ENCODE measurements around the gene AUTS2. TPM values are rescaled to one million over a fixed set of nuclear protein-coding genes. Genes with fewer than 3 reads are reported as not detected.

Gene AUTS2
- total RNA-seq, 6 donors from 2014 or later: 38.9 to 151 (median 55.8) TPM

DNA sequence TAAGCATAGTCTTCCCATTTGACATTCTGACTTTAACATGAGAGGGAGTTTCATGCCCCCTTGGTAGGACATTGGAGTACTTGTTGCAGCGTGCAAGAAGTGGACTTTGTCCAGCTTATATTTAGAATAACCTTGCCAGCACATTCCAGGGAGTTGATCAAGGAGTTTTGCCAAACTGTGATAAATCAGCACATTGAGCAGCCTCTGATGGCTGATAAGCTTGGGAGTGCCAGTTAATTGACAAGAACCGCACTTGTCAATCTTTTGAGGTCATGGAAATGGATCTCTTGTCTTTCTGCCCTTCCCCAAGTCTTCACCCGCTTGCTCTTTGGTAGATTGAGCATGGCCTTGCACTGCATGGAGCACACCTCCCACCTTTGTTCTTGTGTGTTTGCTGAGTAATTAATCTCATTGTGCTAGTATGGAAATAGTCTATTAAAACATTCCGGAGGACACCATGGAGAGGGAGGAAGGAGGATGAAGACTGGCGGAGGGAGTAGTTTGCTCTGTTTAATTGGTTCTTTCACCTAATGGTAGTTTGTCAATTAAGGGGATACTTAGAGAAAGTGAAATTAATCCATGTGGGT lies 865.2 kb downstream of the AUTS2 start:
- WGBS, 2 donors: 82 to 83% methylated on average over 5 of the region's 5 CpGs
- no peak overlapping the region for H3K27ac ChIP-seq
- H3K36me3 ChIP-seq: no peaks in the 10 kb centered on the region
- DNase-seq (no peak), ATAC-seq (ENCODE audit: low FRiP score in 2 of 2) (no peak)
- H3K27me3 ChIP-seq: no peaks in the 10 kb centered on the region
- TF ChIP-seq, protein P1, sequence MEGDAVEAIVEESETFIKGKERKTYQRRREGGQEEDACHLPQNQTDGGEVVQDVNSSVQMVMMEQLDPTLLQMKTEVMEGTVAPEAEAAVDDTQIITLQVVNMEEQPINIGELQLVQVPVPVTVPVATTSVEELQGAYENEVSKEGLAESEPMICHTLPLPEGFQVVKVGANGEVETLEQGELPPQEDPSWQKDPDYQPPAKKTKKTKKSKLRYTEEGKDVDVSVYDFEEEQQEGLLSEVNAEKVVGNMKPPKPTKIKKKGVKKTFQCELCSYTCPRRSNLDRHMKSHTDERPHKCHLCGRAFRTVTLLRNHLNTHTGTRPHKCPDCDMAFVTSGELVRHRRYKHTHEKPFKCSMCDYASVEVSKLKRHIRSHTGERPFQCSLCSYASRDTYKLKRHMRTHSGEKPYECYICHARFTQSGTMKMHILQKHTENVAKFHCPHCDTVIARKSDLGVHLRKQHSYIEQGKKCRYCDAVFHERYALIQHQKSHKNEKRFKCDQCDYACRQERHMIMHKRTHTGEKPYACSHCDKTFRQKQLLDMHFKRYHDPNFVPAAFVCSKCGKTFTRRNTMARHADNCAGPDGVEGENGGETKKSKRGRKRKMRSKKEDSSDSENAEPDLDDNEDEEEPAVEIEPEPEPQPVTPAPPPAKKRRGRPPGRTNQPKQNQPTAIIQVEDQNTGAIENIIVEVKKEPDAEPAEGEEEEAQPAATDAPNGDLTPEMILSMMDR (IDR thresholded peaks at IDR 0.05): no peak
- TF ChIP-seq EP300 (IDR thresholded peaks at IDR 0.05) (no peak), POLR2A (IDR thresholded peaks at IDR 0.05) (no peak), POLR2AphosphoS5 (IDR thresholded peaks at IDR 0.05) (no peak)
- H3K4me1 ChIP-seq: peaks cover 0 to 3% (median 2%) of the 10 kb centered on the region in 4 donors
- no peak overlapping the region for H3K4me3 ChIP-seq
- H3K9me3 ChIP-seq: no peaks in the 10 kb centered on the region

DNA sequence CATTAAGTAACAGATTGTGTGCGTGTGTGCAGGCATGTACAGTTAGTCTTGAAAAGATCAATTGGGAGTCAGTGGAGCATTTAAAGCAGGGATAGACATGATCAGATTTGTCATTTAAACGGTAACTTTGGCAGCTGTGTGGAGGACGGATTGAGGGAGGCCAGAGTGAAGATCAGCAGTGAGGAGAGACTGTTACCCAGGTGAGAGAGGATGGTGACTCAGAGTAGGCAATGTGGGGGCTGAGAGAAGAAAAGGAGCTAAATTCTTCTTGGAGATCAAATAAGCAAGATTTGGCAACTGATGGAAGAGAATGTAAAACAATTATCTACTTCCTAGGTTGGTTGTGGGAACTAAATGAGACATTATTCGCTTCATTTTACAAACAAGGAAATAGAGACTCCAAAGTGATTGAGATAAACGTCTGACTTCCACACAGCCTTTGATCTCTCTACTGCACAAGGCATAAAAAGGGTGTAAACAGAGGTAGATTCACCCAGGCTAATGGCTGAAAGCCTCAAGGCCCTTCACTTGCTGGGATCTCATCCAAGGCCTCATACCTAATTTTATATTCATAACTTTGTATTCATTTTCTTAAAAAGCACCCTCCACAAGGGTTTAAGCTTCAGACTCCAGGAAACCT lies 868.6 kb downstream of the AUTS2 start:
- WGBS, 2 donors: 70 to 73% methylated on average over 5 of the region's 5 CpGs
- no peak for DNase-seq

DNA sequence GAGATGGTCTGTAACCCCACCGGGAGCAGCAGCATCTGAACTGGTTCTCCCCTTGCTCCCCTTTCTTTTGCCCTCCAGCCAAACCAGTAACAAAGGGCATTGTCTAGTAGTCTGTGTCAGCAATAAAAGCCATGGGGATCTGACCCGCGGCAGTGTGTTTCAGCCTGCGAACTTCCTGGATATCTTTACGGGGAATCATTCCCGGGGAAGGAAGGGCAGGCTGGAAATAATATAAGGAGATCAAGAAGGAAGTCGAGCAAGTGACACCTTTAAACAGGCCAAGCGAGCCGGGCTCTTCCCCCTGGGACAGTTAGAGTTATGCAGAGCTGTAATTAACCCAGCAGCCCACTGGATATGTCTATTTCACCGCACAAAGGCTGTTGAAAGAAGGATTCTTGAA lies 872.5 kb downstream of the AUTS2 start:
- 61 to 74% methylated on average over 10 of the region's 10 CpGs for WGBS, 2 donors
- no peak for TF ChIP-seq POLR2AphosphoS5 (IDR thresholded peaks at IDR 0.05)
- no peak for TF ChIP-seq EP300 (IDR thresholded peaks at IDR 0.05)
- TF ChIP-seq, protein P1 (IDR thresholded peaks at IDR 0.05): no peak
- TF ChIP-seq POLR2A (IDR thresholded peaks at IDR 0.05): no peak

More for the DNA sequence above, 868.6 kb downstream of the AUTS2 start:
- Histone ChIP-seq H3K4me1 (no peaks in the 10 kb centered on the region), H3K27me3 (no peaks in the 10 kb centered on the region), H3K36me3 (no peaks in the 10 kb centered on the region), H3K4me3 (no peak overlapping the region), H3K9me3 (no peaks in the 10 kb centered on the region), H3K27ac (no peak overlapping the region)
- no peak for ATAC-seq (ENCODE audit: low FRiP score in 2 of 2)
- no peak for TF ChIP-seq EP300 (IDR thresholded peaks at IDR 0.05)
- no peak for TF ChIP-seq POLR2AphosphoS5 (IDR thresholded peaks at IDR 0.05)
- TF ChIP-seq, protein P1 (IDR thresholded peaks at IDR 0.05): no peak
- no peak for TF ChIP-seq POLR2A (IDR thresholded peaks at IDR 0.05)

DNA sequence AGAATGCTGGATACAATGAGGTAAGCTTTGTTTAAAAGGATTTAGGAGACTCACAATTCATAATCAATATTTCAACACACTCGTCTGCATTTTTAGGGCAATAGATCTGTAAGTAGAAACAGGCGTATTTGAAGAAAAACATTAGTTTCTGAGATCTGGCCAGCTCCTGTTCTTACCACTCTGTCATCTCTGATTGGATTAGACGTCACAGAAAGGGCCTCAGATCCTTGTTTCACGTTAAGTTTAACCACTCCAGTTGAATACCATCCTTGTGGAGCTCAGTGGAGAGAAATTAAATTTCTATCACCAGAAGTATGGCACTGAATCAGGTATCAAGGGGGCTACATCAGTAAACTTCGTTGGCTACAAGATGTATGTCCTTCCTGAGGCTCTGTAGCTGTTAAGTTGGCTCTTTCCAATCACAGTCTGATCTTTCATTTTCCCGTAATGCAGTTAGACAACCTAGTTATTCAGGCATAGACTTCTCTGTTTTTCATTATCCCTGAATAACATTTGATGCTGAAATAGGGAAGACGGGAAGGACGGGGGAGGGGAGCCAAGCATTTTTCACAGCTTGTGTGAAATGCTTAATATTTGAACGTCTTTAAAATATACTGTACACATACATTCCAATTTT lies 874.4 kb downstream of the AUTS2 start:
- H3K9me3 ChIP-seq: no peaks in the 10 kb centered on the region
- H3K36me3 ChIP-seq: no peaks in the 10 kb centered on the region
- ATAC-seq (ENCODE audit: low FRiP score in 2 of 2) (no peak), DNase-seq (no peak)
- H3K4me3 ChIP-seq: no peak overlapping the region
- H3K4me1 ChIP-seq: no peaks in the 10 kb centered on the region
- no peak for TF ChIP-seq EP300 (IDR thresholded peaks at IDR 0.05)
- no peak for TF ChIP-seq POLR2AphosphoS5 (IDR thresholded peaks at IDR 0.05)
- TF ChIP-seq POLR2A (IDR thresholded peaks at IDR 0.05): no peak
- TF ChIP-seq, protein P1 (IDR thresholded peaks at IDR 0.05): no peak
- H3K27me3 ChIP-seq: no peaks in the 10 kb centered on the region
- WGBS, 2 donors: 84% methylated on average over 9 of the region's 9 CpGs
- no peak overlapping the region for H3K27ac ChIP-seq

More for the DNA sequence above, 872.5 kb downstream of the AUTS2 start:
- no peaks in the 10 kb centered on the region for H3K9me3 ChIP-seq
- ATAC-seq (ENCODE audit: low FRiP score in 2 of 2): no peak
- H3K36me3 ChIP-seq: no peaks in the 10 kb centered on the region
- H3K4me1 ChIP-seq: no peaks in the 10 kb centered on the region
- H3K4me3 ChIP-seq: no peak overlapping the region
- no peak for DNase-seq
- no peaks in the 10 kb centered on the region for H3K27me3 ChIP-seq
- no peak overlapping the region for H3K27ac ChIP-seq
